Measurements from ENCODE around the gene FOXP1. TPM values are rescaled to one million over a fixed set of nuclear protein-coding genes. Genes with fewer than 3 reads are reported as not detected.

Gene FOXP1
- total RNA-seq, 1 donor from 2014 or later: 41.2 TPM

- Histone ChIP-seq H3K27ac (replicated peaks) (peak overlapping the region; percentile 0), H3K4me3 (no peak overlapping the region), H3K4me1 (peaks cover 75% of the 10 kb centered on the region), H3K36me3 (no peaks in the 10 kb centered on the region), H3K27me3 (ENCODE audit: low read depth) (no peaks in the 10 kb centered on the region), H3K9me3 (replicated peaks) (no peaks in the 10 kb centered on the region)
- intact Hi-C loops (cut with micrococcal nuclease): no loop called here
- peak; percentile 70 for DNase-seq
- no peak for TF ChIP-seq CTCF (IDR thresholded peaks at IDR 0.05; ENCODE audit: borderline replicate concordance)
Measured at GRCh38 chr3:71103430-71103921, 480.1 kb downstream of the FOXP1 start.

- no peak for TF ChIP-seq CTCF (IDR thresholded peaks at IDR 0.05; ENCODE audit: borderline replicate concordance)
- no peaks in the 10 kb centered on the region for H3K9me3 ChIP-seq (replicated peaks)
- DNase-seq: no peak
- H3K27ac ChIP-seq (replicated peaks): peak overlapping the region; percentile 10
- intact Hi-C loops (cut with micrococcal nuclease): no loop called here
- H3K4me3 ChIP-seq: no peak overlapping the region
- no peaks in the 10 kb centered on the region for H3K36me3 ChIP-seq
- H3K4me1 ChIP-seq: peaks cover 68% of the 10 kb centered on the region
- H3K27me3 ChIP-seq (ENCODE audit: low read depth): no peaks in the 10 kb centered on the region
Measured at GRCh38 chr3:71102111-71102983, 481.2 kb downstream of the FOXP1 start.

- DNase-seq: no peak
- TF ChIP-seq CTCF (IDR thresholded peaks at IDR 0.05; ENCODE audit: borderline replicate concordance): no peak
- Histone ChIP-seq H3K9me3 (replicated peaks) (no peaks in the 10 kb centered on the region), H3K27ac (replicated peaks) (peak overlapping the region; percentile 10), H3K4me1 (peaks cover 67% of the 10 kb centered on the region), H3K4me3 (no peak overlapping the region), H3K27me3 (ENCODE audit: low read depth) (no peaks in the 10 kb centered on the region), H3K36me3 (no peaks in the 10 kb centered on the region)
- intact Hi-C loops (cut with micrococcal nuclease): no loop called here
Measured at GRCh38 chr3:71101626-71102025, 481.9 kb downstream of the FOXP1 start.

GRCh38 chr3:71101014-71101413 lies 482.5 kb downstream of the FOXP1 start:
- peaks cover 67% of the 10 kb centered on the region for H3K4me1 ChIP-seq
- no peaks in the 10 kb centered on the region for H3K27me3 ChIP-seq (ENCODE audit: low read depth)
- DNase-seq: no peak
- H3K36me3 ChIP-seq: no peaks in the 10 kb centered on the region
- H3K27ac ChIP-seq (replicated peaks): no peak overlapping the region
- intact Hi-C loops (cut with micrococcal nuclease): no loop called here
- H3K9me3 ChIP-seq (replicated peaks): no peaks in the 10 kb centered on the region
- H3K4me3 ChIP-seq: no peak overlapping the region
- no peak for TF ChIP-seq CTCF (IDR thresholded peaks at IDR 0.05; ENCODE audit: borderline replicate concordance)

- Histone ChIP-seq H3K27ac (replicated peaks) (no peak overlapping the region), H3K4me1 (peaks cover 64% of the 10 kb centered on the region), H3K9me3 (replicated peaks) (no peaks in the 10 kb centered on the region), H3K4me3 (no peak overlapping the region), H3K36me3 (no peaks in the 10 kb centered on the region), H3K27me3 (ENCODE audit: low read depth) (no peaks in the 10 kb centered on the region)
- intact Hi-C loops (cut with micrococcal nuclease): no loop called here
- TF ChIP-seq CTCF (IDR thresholded peaks at IDR 0.05; ENCODE audit: borderline replicate concordance): no peak
- DNase-seq: no peak
Measured at GRCh38 chr3:71099997-71100719, 483.4 kb downstream of the FOXP1 start.
